HEK293 (cell line): ENCODE data around the gene CCR9.

ENCODE experiments used
- CTCF ChIA-PET: fragments of 350-600 bp; formaldehyde crosslinking; extraction: SDS; loops from one replicate; lab custom pipeline; 2021; ENCODE audit warnings: antibody characterized with exemption; lab: Yijun Ruan, JAX
- POLR2A ChIA-PET: fragments of 300-600 bp; formaldehyde crosslinking; extraction: SDS; loops from one replicate; lab custom pipeline; 2020; ENCODE audit warnings: antibody characterized with exemption, inconsistent platforms; lab: Yijun Ruan, JAX
- H3K27ac ChIP-seq: fragments of 200-500 bp; sonication (Bioruptor generic); 2 replicates; pipeline ENCODE4 v1.5.1; 2014; ENCODE audit warnings: low read depth, low read length, control low read depth, inconsistent platforms; ENCODE audit errors: extremely low read depth
- H3K36me3 ChIP-seq, 2 experiments: fragments of 200-500 bp in 1 of 2; sonication (Bioruptor generic) in 1 of 2; 1 replicate in 1 of 2; 2 replicates in 1 of 2; pipeline ENCODE4 v1.5.1; 2014 to 2017; ENCODE audit warnings: inconsistent platforms in 2 of 2, low read length in 2 of 2; ENCODE audit not compliant: control insufficient read depth in 2 of 2, insufficient read depth in 1 of 2
- H3K4me1 ChIP-seq: fragments of 200-500 bp; sonication (Bioruptor generic); 2 replicates; pipeline ENCODE4 v1.5.1; 2014; ENCODE audit warnings: mild to moderate bottlenecking, low read length, inconsistent platforms; ENCODE audit not compliant: control insufficient read depth, insufficient read depth
- H3K4me3 ChIP-seq: 2 replicates; pipeline ENCODE4 v1.5.1; 2011; ENCODE audit warnings: low read depth, mild to moderate bottlenecking, control low read depth, low read length, moderate library complexity
- H3K9me3 ChIP-seq: fragments of 200-500 bp; sonication (Bioruptor generic); 2 replicates; pipeline ENCODE4 v1.5.1; 2014; ENCODE audit warnings: low read depth, low read length, inconsistent platforms; ENCODE audit not compliant: control insufficient read depth, insufficient read depth
- GLIS2 ChIP-seq: fragments of 450-650 bp; formaldehyde crosslinking; IDR thresholded peaks from 2 replicates; pipeline ENCODE4 v1.5.1; 2016; ENCODE audit warnings: missing biosample characterization, missing genetic modification characterization
- HOXD13 ChIP-seq: sonication (generic); formaldehyde crosslinking; IDR thresholded peaks from 2 replicates; pipeline ENCODE4 v1.8.0; 2022; ENCODE audit warnings: missing genetic modification reagents, borderline replicate concordance
- PRDM2 ChIP-seq: fragments of 450-650 bp; formaldehyde crosslinking; IDR thresholded peaks from 2 replicates; pipeline ENCODE4 v1.5.1; 2016; ENCODE audit warnings: missing biosample characterization, missing genetic modification characterization, borderline replicate concordance
- SCRT2 ChIP-seq: fragments of 450-650 bp; formaldehyde crosslinking; IDR thresholded peaks from 2 replicates; pipeline ENCODE4 v1.5.1; 2016; ENCODE audit warnings: missing biosample characterization, missing genetic modification characterization
- SP2 ChIP-seq: fragments of 450-650 bp; formaldehyde crosslinking; IDR thresholded peaks from 2 replicates; pipeline ENCODE4 v1.5.1; 2016; ENCODE audit warnings: missing biosample characterization, missing genetic modification characterization
- ZBTB21 ChIP-seq: fragments of 450-650 bp; formaldehyde crosslinking; IDR thresholded peaks from 2 replicates; pipeline ENCODE4 v1.5.1; 2017; ENCODE audit warnings: missing biosample characterization, missing genetic modification characterization
- ZNF146 ChIP-seq: fragments of 450-650 bp; formaldehyde crosslinking; IDR thresholded peaks from 2 replicates; pipeline ENCODE4 v1.5.1; 2016; ENCODE audit warnings: missing biosample characterization, missing genetic modification characterization
- ZNF433 ChIP-seq: fragments of 450-650 bp; formaldehyde crosslinking; IDR thresholded peaks from 2 replicates; pipeline ENCODE4 v1.5.1; 2016; ENCODE audit warnings: missing biosample characterization, missing genetic modification characterization, low read depth
- ZNF561 ChIP-seq: fragments of 450-650 bp; IDR thresholded peaks from 2 replicates; pipeline ENCODE4 v1.5.1; 2018; ENCODE audit warnings: missing biosample characterization, missing genetic modification characterization, borderline replicate concordance
- ZNF596 ChIP-seq: fragments of 450-650 bp; IDR thresholded peaks from 2 replicates; pipeline ENCODE4 v1.5.0; 2018; ENCODE audit warnings: missing biosample characterization, mild to moderate bottlenecking, missing genetic modification characterization, moderate library complexity
- ZNF777 ChIP-seq: fragments of 450-650 bp; formaldehyde crosslinking; IDR thresholded peaks from 2 replicates; pipeline ENCODE4 v1.5.1; 2017; ENCODE audit warnings: missing biosample characterization, missing genetic modification characterization, borderline replicate concordance
- ZNF830 ChIP-seq: fragments of 450-650 bp; IDR thresholded peaks from 2 replicates; pipeline ENCODE4 v1.5.0; 2018; ENCODE audit warnings: missing biosample characterization, missing genetic modification characterization, low read depth, mild to moderate bottlenecking, moderate library complexity
- TF ChIP-seq, protein P1 (sequence below): fragments of 450-650 bp; formaldehyde crosslinking; IDR thresholded peaks from 2 replicates; pipeline ENCODE4 v1.5.1; 2016; ENCODE audit warnings: missing biosample characterization, missing genetic modification characterization

Gene CCR9

GRCh38 chr3:45892161-45892560 lies 5.8 kb downstream of the CCR9 start:
- no peaks in the 10 kb centered on the region for H3K4me1 ChIP-seq
- H3K36me3 ChIP-seq: no peaks in the 10 kb centered on the region
- H3K4me3 ChIP-seq: no peak overlapping the region
- ChIA-PET POLR2A (no interaction called here), CTCF (no interaction called here)
- TF ChIP-seq SP2: no peak
- TF ChIP-seq ZNF146: peak; percentile 87
- no peaks in the 10 kb centered on the region for H3K9me3 ChIP-seq
- H3K27ac ChIP-seq: no peak overlapping the region

DNA sequence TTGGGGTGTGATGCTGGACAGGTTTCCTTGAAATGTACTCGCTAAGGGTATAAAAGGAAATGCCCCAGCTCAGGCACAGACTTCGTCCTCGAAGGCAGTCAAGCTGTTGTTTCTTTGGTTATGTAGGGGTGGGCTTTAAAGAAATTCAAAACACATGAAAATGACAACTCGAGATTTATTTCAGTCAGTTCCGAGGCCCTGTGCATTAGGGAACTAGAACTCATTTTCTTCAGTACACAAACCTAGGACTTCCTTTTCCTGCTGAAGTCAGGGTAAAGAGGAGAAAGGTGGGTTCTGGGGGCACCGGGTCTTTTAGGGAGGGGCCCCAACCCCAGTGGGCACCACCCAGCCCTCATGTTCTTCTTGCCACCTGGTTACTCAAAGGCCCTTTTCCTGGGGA lies 7.7 kb downstream of the CCR9 start:
- H3K36me3 ChIP-seq: no peaks in the 10 kb centered on the region
- ChIA-PET CTCF (no interaction called here), POLR2A (no interaction called here)
- no peaks in the 10 kb centered on the region for H3K9me3 ChIP-seq
- H3K4me1 ChIP-seq: no peaks in the 10 kb centered on the region
- no peak overlapping the region for H3K4me3 ChIP-seq
- TF ChIP-seq PRDM2 (no peak), SCRT2 (tag by site-specific recombination) (no peak), ZNF830 (tag by site-specific recombination) (no peak), ZNF777 (no peak), HOXD13 (CRISPR knock-in tag) (no peak), ZNF596 (tag by site-specific recombination) (no peak), ZNF433 (tag by site-specific recombination) (no peak)
- TF ChIP-seq, all 188 proteins: peak for 0
- no peak overlapping the region for H3K27ac ChIP-seq

GRCh38 chr3:45895686-45896468 lies 9.5 kb downstream of the CCR9 start:
- POLR2A ChIA-PET: interaction anchor here (0.6 kb wide), 1 partner anchor 35 kb away, joined by 3 read pairs; no protein-coding TSS in a partner anchor
- Histone ChIP-seq H3K4me1 (no peaks in the 10 kb centered on the region), H3K9me3 (no peaks in the 10 kb centered on the region), H3K36me3 (no peaks in the 10 kb centered on the region), H3K27ac (no peak overlapping the region), H3K4me3 (no peak overlapping the region)
- TF ChIP-seq ZBTB21 (tag by site-specific recombination) (no peak), GLIS2 (tag by site-specific recombination) (no peak)
- CTCF ChIA-PET: interaction anchor here (0.9 kb wide), 1 partner anchor 43 kb away, joined by 3 read pairs; no protein-coding TSS in a partner anchor

DNA sequence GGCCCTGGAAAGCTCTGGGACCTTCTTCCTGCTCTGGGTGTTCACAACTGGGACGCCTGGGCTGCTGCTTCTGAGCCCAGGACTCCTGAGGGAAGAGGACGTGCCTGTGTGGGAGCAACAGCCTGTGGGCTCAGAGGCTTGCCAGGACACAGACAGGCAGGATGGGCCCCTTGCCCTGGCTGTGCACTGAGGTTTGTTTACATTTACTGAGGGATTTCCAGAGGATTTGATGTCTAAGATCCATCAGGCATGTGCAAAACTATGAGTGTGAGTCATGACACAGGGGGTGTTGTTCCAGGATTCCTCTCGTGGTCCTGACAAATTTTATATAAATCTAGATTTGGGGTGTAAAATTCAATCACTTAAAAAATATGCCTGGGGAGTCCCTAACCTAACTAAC lies 10.6 kb downstream of the CCR9 start:
- TF ChIP-seq, protein P1, sequence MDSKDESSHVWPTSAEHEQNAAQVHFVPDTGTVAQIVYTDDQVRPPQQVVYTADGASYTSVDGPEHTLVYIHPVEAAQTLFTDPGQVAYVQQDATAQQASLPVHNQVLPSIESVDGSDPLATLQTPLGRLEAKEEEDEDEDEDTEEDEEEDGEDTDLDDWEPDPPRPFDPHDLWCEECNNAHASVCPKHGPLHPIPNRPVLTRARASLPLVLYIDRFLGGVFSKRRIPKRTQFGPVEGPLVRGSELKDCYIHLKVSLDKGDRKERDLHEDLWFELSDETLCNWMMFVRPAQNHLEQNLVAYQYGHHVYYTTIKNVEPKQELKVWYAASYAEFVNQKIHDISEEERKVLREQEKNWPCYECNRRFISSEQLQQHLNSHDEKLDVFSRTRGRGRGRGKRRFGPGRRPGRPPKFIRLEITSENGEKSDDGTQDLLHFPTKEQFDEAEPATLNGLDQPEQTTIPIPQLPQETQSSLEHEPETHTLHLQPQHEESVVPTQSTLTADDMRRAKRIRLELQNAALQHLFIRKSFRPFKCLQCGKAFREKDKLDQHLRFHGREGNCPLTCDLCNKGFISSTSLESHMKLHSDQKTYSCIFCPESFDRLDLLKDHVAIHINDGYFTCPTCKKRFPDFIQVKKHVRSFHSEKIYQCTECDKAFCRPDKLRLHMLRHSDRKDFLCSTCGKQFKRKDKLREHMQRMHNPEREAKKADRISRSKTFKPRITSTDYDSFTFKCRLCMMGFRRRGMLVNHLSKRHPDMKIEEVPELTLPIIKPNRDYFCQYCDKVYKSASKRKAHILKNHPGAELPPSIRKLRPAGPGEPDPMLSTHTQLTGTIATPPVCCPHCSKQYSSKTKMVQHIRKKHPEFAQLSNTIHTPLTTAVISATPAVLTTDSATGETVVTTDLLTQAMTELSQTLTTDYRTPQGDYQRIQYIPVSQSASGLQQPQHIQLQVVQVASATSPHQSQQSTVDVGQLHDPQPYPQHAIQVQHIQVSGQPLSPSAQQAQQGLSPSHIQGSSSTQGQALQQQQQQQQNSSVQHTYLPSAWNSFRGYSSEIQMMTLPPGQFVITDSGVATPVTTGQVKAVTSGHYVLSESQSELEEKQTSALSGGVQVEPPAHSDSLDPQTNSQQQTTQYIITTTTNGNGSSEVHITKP (tag by site-specific recombination): peak; percentile 61
- TF ChIP-seq ZNF561 (tag by site-specific recombination): no peak
- TF ChIP-seq, all 188 proteins: peak for 1
- Histone ChIP-seq H3K36me3 (no peaks in the 10 kb centered on the region), H3K4me3 (no peak overlapping the region), H3K9me3 (no peaks in the 10 kb centered on the region), H3K4me1 (no peaks in the 10 kb centered on the region), H3K27ac (no peak overlapping the region)
- ChIA-PET CTCF (no interaction called here), POLR2A (no interaction called here)
